NCI-H446 (cell line): Measurements from ENCODE around the gene DDC.

Experiments used
- DNase-seq, 2 experiments: peaks; one replicate each; lab custom pipeline; 2025; lab: John Stamatoyannopoulos, UW

DDC gene

GRCh38 chr7:50413561-50413960, 151.6 kb downstream of the DDC start:
- DNase-seq: no peak

DNA sequence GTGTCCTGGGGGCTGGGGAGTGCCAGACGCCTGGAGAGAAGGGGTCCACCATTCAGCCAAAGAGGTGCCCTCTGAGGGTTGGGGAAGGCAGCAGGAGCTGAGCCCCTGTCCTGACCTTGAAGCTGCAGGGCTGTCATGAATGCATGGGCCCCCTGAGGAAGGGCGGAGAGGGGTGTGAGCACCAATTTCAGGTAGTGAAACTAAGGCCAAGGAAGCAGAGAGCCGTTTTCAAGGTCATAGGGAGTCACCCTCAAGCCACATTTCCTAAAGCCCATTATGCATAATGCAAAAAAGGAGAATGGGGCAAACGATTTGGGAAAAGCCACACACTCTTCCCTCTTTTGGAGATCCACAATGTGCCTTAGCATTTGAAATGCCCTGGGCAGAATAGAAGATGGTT, 152.2 kb downstream of the DDC start:
- DNase-seq: no peak

DNA sequence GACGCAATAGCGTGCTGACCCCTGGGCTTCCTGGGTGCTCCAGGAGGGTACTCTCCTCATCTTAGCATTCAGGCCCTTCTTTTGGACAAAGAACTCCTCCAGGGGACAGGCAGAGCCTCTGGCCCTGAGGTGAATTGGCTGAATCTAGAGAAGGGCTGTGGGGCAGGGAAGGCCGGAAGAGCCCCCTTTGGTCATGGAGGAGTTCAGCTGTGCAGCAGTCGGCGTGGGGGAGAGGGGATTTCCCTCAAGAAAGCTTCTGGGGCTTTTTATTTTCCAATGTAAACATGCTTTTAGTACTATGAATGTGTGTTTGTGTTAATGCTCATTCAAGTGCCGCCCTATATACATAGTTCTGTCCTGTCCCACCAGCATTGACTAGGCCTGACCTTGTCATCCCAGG, 153.9 kb downstream of the DDC start:
- no peak for DNase-seq

DNA sequence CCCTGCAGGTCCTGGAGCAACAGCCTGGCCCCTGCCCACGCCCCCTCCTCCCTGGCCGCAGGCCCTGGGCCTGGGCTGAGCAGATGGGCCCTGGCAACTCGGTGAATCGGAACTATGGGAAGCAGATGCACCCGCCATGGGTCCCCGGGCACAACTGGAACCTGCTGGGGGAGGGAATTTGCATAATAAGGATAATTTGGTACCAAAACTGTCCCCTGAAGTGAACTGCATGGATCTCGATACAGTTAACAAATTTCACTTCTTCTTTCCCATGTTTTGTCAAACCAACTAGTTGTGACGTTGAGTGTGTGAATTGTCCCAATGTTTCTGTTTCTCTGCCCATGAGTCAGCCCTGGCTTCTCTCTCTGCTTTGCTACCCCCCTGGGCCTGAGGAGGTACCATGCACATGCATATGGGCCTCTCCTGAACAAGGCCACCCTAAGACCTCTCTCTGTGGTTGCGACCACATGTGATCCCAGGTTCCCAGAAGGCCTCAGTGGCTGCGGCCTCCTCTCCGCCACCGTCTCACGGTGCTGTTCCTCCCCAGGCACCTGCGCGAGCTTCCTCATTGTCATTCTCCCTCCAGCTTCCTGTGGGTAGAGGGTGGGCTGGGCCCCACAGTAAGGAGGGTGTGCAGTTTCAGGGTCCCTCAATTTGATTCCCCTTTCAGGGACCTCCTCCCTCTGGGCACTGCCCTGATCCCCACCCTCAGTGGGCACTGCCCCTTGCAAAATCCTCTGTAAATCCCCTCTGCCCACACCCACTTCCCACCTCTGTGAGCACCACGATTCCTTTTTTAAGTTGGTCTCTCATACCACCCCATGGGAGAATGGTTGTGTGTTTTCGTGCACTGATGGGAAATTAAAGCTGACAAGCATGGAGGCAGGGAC, 155.1 kb downstream of the DDC start:
- DNase-seq: no peak
